GM23338 (cell line): ENCODE measurements around the gene ZNF619.

ENCODE experiments used
- EZH2 ChIP-seq: fragments of 200-600 bp; sonication (generic); IDR thresholded peaks from one replicate; pipeline ENCODE4 v1.8.0; 2017; ENCODE audit warnings: antibody characterized with exemption, mild to moderate bottlenecking, low read depth; ENCODE audit not compliant: unreplicated experiment
- EZH2phosphoT487 ChIP-seq: fragments of 200-600 bp; sonication (generic); IDR thresholded peaks from one replicate; pipeline ENCODE4 v1.8.1; 2018; ENCODE audit warnings: antibody characterized with exemption; ENCODE audit not compliant: unreplicated experiment

DNA sequence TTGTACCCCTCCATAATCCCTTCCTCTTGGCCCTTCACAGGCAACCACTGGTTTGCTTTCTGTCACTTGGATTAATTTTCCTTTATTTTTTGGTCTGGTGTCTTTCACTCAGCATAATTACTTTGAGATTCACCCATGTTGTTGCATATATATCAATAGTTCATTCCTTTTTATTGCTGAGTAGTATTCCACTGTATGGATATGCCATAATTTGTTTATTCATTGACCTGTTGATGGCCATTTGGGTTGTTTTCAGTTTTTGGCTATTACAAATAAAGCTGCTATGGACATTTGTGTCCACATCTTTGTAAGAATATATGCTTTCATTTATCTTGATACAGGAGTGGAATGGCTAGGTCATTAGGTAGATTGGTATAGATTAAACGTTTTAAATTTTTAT is 41.9 kb downstream of the ZNF619 start:
- TF ChIP-seq EZH2: no peak
- TF ChIP-seq EZH2phosphoT487: no peak
